HepG2 (cell line): ENCODE data around the gene SMURF2. TPM values are rescaled to one million over a fixed set of nuclear protein-coding genes. Genes with fewer than 3 reads are reported as not detected.
A peak's percentile ranks its signal among the peaks of the same experiment; 100 is the strongest.

Experiments
- ARNT ChIP-seq: fragments of 450-650 bp; IDR thresholded peaks from 2 replicates; pipeline ENCODE4 v1.6.1; 2017
- ATM ChIP-seq: fragments of 450-650 bp; IDR thresholded peaks from 2 replicates; pipeline ENCODE4 v1.7.1; 2017; ENCODE audit warnings: mild to moderate bottlenecking, borderline replicate concordance
- CENPX ChIP-seq: sonication (generic); formaldehyde crosslinking; IDR thresholded peaks from 2 replicates; pipeline ENCODE4 v1.9.0; 2021; ENCODE audit warnings: mild to moderate bottlenecking, missing genetic modification reagents, moderate library complexity
- HCFC1 ChIP-seq: fragments of 150-350 bp; IDR thresholded peaks from 2 replicates; pipeline ENCODE4 v1.6.1; 2014; ENCODE audit warnings: low read depth, low read length
- HDAC1 ChIP-seq: sonication (generic); formaldehyde crosslinking; IDR thresholded peaks from 2 replicates; pipeline ENCODE4 v1.5.1; 2020; ENCODE audit warnings: mild to moderate bottlenecking, missing genetic modification reagents
- HNRNPH1 ChIP-seq: fragments of 200-400 bp; formaldehyde crosslinking; optimal IDR thresholded peaks from 2 replicates; pipeline ENCODE3; 2017; ENCODE audit warnings: mild to moderate bottlenecking, low read depth, low read length
- HOXD1 ChIP-seq: sonication (generic); formaldehyde crosslinking; IDR thresholded peaks from 2 replicates; pipeline ENCODE4 v1.5.0; 2020; ENCODE audit warnings: missing genetic modification reagents
- JUNB ChIP-seq: sonication (generic); formaldehyde crosslinking; IDR thresholded peaks from 2 replicates; pipeline ENCODE4 v1.8.0; 2022; ENCODE audit warnings: missing genetic modification reagents, mild to moderate bottlenecking, borderline replicate concordance
- PHF5A ChIP-seq: IDR thresholded peaks from one replicate; pipeline ENCODE4 v1.6.1; 2018; ENCODE audit warnings: low read depth, missing genetic modification reagents; ENCODE audit not compliant: unreplicated experiment
- RAD21 ChIP-seq: fragments of 450-650 bp; formaldehyde crosslinking; IDR thresholded peaks from 2 replicates; pipeline ENCODE4 v1.5.0; 2020; ENCODE audit warnings: mild to moderate bottlenecking
- SYNCRIP ChIP-seq: fragments of 200-400 bp; formaldehyde crosslinking; IDR thresholded peaks from 2 replicates; pipeline ENCODE4 v1.6.1; 2018; ENCODE audit warnings: mild to moderate bottlenecking, low read depth, low read length; ENCODE audit not compliant: insufficient read depth
- TBP ChIP-seq: sonication (generic); formaldehyde crosslinking; IDR thresholded peaks from 2 replicates; pipeline ENCODE4 v1.5.0; 2020; ENCODE audit warnings: missing genetic modification reagents
- ZBTB7B ChIP-seq: sonication (generic); formaldehyde crosslinking; IDR thresholded peaks from 2 replicates; pipeline ENCODE4 v1.4.0; 2020; ENCODE audit warnings: missing genetic modification reagents
- ZFP1 ChIP-seq: IDR thresholded peaks from 2 replicates; pipeline ENCODE4 v1.6.1; 2016
- ZMYM3 ChIP-seq: sonication (generic); formaldehyde crosslinking; IDR thresholded peaks from 2 replicates; pipeline ENCODE4 v1.5.1; 2020; ENCODE audit warnings: mild to moderate bottlenecking, missing genetic modification reagents
- ZNF318 ChIP-seq: sonication (generic); formaldehyde crosslinking; IDR thresholded peaks from 2 replicates; pipeline ENCODE4 v1.4.0; 2020; ENCODE audit warnings: mild to moderate bottlenecking, missing genetic modification reagents
- polyA plus RNA-seq, 8 experiments: library from polyadenylated mRNA; depleted of rRNA in 3 of 8; stranded (reverse) in 7 of 8; unstranded in 1 of 8; fragments of >200 nt; fragmentation: Illumina TruSeq in 4 of 8; extraction: Trizol in 4 of 8; gene quantifications; 2 replicates each; pipeline versions ENCODE4 v1.2.1 to v1.2.3, GENCODE V29; 2011 to 2016; ENCODE audit warnings: low read depth in 4 of 8, missing spikeins in 1 of 8, mixed read lengths in 1 of 8; ENCODE audit not compliant: insufficient read depth in 1 of 8
- total RNA-seq, 5 experiments: library from RNA; depleted of rRNA; stranded (reverse); fragments of >200 nt; fragmentation: Illumina TruSeq; extraction: Trizol; gene quantifications; 2 replicates each; pipeline ENCODE4 v1.2.3, GENCODE V29; 2016; ENCODE audit warnings: low read depth in 1 of 5
- TF ChIP-seq, protein P1 (sequence below): sonication (generic); IDR thresholded peaks from 2 replicates; pipeline ENCODE4 v1.6.1; 2016; ENCODE audit warnings: low read depth, borderline replicate concordance
- TF ChIP-seq, protein P2 (sequence below): IDR thresholded peaks from 2 replicates; pipeline ENCODE4 v1.4.0; 2020; ENCODE audit warnings: mild to moderate bottlenecking, missing genetic modification reagents

Gene SMURF2
- total and polyA plus RNA-seq, 2 of the 13 experiments (the other 11 are each of a cell fraction or from before 2014, with no cell fraction given) = 14.9 to 24.3 TPM

- no peak for TF ChIP-seq ARNT
- no peak for TF ChIP-seq JUNB (CRISPR knock-in tag)
- no peak for TF ChIP-seq PHF5A (CRISPR knock-in tag)
- 0 out of 2 replicates have a peak, but pooled peaks have one; percentile 50 for TF ChIP-seq ZMYM3 (CRISPR knock-in tag)
- peak; percentile 19; the same call in 1 of the 2 replicates for TF ChIP-seq HDAC1
- peak; percentile 86 for TF ChIP-seq HNRNPH1
- TF ChIP-seq SYNCRIP = no peak
- TF ChIP-seq, protein P1, sequence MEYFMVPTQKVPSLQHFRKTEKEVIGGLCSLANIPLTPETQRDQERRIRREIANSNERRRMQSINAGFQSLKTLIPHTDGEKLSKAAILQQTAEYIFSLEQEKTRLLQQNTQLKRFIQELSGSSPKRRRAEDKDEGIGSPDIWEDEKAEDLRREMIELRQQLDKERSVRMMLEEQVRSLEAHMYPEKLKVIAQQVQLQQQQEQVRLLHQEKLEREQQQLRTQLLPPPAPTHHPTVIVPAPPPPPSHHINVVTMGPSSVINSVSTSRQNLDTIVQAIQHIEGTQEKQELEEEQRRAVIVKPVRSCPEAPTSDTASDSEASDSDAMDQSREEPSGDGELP = no peak
- no peak for TF ChIP-seq ZBTB7B
- no peak for TF ChIP-seq HCFC1
- TF ChIP-seq RAD21 (CRISPR knock-in tag) = peak; percentile 32
- TF ChIP-seq TBP = no peak
- no peak for TF ChIP-seq CENPX (CRISPR knock-in tag)
- TF ChIP-seq, protein P2, sequence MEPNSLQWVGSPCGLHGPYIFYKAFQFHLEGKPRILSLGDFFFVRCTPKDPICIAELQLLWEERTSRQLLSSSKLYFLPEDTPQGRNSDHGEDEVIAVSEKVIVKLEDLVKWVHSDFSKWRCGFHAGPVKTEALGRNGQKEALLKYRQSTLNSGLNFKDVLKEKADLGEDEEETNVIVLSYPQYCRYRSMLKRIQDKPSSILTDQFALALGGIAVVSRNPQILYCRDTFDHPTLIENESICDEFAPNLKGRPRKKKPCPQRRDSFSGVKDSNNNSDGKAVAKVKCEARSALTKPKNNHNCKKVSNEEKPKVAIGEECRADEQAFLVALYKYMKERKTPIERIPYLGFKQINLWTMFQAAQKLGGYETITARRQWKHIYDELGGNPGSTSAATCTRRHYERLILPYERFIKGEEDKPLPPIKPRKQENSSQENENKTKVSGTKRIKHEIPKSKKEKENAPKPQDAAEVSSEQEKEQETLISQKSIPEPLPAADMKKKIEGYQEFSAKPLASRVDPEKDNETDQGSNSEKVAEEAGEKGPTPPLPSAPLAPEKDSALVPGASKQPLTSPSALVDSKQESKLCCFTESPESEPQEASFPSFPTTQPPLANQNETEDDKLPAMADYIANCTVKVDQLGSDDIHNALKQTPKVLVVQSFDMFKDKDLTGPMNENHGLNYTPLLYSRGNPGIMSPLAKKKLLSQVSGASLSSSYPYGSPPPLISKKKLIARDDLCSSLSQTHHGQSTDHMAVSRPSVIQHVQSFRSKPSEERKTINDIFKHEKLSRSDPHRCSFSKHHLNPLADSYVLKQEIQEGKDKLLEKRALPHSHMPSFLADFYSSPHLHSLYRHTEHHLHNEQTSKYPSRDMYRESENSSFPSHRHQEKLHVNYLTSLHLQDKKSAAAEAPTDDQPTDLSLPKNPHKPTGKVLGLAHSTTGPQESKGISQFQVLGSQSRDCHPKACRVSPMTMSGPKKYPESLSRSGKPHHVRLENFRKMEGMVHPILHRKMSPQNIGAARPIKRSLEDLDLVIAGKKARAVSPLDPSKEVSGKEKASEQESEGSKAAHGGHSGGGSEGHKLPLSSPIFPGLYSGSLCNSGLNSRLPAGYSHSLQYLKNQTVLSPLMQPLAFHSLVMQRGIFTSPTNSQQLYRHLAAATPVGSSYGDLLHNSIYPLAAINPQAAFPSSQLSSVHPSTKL (CRISPR knock-in tag) = 0 out of 2 replicates have a peak, but pooled peaks have one; percentile 8
- TF ChIP-seq ZNF318 (CRISPR knock-in tag) = no peak
- no peak for TF ChIP-seq ATM
- TF ChIP-seq HOXD1 (CRISPR knock-in tag) = peak; percentile 63
- TF ChIP-seq ZFP1 (CRISPR knock-in tag) = no peak
These were observed at the start of gene SMURF2 (continued) for GRCh38 chr17:64661976-64662773.
